GM10847 (cell line): ENCODE measurements around the gene SGCA.

Experiments used
- POLR2A ChIP-seq: IDR thresholded peaks from 2 replicates; pipeline ENCODE4 v1.6.1; 2011; ENCODE audit not compliant: insufficient read length; ENCODE audit errors: extremely low read depth

Gene SGCA

DNA sequence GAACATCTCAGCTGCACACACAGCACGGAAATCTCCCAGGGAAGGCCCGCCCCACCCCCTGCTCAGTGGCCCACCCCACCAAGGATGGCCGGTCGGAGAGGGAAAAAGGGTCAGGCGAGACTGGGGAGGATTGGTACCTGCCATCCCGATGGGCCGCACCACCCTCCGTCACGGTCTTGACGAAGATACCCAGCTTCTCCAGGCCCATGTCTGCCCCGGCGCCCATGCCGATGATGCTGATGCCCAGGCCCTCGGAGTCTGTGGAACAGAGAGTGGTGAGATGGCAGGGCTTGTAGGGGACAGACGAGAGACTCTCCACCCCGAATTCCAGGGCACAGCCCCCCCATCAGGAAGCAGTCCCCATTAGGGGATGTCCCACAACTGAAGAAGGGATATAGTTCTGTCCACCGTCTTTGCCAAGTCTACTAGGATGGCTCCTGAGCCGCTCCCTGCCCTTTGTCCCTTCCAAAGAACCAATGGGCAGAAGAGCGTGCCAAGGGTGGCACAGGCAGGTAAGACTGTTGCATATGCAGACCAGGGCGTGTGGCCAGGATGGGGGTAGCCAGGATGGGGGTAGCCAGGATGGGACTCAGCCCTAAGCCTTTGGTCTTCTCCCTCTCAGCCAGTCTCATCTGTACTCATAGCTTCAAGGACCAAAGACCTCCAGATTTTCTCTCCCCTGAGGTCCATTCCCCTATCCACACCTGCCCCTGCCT, 22.2 kb upstream of the SGCA start:
- TF ChIP-seq POLR2A, result no peak

GRCh38 chr17:50144355-50144754, 21.4 kb upstream of the SGCA start:
- no peak for TF ChIP-seq POLR2A

DNA sequence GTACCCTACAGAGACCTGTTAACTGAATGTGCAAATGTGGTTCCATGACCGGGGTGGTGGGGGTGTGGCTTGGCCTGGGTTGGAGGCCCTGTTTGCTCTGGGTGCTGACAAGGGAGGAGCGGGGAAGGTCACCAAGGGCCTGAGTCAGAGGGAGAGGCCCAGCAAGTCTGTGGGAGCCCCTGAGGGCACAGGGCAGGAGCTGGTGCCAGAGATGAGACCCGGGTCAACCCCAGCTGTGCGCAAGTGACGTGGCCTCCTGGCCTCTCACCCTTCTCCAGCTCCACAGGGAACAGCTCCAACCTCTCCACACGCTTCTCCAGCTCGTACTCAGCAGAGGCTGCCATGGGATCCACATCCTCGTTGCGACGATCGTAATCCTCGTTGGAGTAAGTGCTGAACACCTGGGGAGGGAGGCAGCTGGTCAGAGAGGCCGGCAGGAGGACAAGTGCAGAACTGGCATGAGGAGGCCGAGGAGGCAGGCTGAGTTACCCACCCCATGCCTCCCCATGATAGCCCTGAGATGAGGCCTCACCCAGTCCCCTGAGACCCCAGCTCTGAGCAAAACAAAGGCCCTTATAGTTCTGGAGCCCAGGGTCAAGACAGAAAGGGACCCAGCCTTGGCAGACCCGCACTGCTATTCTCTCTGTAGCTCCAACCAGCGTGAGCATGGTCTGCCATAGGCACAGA, 20.8 kb upstream of the SGCA start:
- TF ChIP-seq POLR2A, result no peak

DNA sequence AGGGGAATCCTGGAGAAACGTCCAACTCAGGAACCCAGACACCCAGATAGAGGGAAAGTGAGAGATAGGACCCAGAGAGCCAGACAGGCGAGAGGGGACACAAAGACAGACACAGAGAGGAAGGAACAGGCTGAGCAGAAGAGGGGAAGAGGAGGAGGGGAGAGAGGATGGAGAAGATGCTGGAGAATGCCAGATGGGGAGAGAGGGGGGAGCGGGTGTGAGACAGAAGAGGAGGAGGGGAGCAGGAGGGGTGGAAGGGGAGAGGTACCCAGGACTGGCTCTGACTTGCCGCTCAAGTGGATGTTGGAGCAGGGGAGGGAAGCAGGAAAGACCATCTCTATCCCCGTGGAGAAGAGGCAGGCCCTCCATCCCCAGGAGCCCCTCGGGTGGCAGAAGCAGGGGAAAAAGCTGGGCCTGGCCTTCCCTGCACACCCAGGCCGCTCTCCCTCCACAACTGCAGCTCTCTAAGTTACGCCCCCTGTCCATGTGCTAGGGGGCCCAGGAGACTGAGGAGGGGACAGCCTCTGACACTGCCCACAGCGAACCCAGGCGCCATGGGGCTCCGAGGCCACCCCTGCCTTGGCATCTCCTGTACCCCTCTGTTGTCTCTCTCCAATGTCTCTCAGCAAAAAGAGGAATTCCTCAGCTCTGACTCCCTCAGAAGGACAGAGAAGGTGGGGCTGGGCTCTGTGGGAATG, 20.1 kb upstream of the SGCA start:
- no peak for TF ChIP-seq POLR2A

DNA sequence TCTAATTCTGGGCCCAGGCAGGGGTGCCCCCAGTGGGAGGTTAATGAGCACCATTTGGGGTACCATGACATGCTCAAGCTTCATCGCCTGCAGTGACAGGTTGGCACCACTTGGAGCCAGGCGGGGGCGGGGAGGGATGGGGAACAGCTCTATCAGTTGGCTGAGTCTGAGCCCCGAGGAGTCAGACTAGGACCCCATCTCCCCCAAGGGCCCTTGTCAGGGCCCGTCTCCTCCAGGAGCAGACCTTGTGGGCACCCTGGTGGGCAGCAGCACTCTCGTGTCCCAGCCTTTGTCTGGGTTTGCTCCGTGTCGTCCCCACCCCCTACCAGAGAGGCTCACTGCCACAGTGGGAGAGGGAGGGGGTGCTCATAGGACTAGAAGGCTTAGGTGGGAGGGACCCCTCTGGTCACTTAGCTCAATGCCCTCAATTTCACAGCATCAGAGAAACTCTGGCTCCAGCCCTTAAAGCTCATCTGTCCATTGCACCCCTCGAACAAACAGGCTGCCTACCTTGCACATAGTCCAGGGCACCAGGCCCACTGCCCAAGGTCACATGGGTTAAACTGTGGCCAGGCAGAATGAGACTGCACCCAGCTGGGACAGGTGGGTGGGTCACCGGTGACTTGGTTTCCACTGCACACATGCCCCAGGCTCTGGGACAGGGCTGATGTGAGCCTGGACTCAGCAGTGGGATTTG, 19.4 kb upstream of the SGCA start:
- TF ChIP-seq POLR2A, result no peak

- peak; percentile 16 for TF ChIP-seq POLR2A
These were observed 18.7 kb upstream of the SGCA start for GRCh38 chr17:50146927-50147665.

DNA sequence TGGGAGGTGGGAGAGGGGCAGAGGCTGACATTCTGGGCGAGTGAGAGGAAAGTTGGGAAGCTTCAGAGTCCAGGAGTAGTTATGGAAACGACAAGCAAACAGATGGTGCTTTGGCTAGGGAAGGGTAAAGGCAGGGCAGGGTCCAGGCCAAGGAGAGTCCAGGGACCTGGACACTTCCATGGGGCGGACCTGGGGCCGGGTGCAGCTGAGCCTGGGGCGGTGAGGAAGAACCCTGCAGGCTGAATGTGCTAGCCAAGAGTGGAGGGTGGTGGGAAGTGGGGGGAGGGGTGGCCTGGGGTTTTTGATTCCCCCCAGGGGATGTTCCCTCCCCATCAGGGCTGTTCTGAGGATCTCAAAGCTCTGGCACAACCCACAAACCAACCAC, 18.0 kb upstream of the SGCA start:
- no peak for TF ChIP-seq POLR2A

GRCh38 chr17:50148226-50149090, 17.3 kb upstream of the SGCA start:
- no peak for TF ChIP-seq POLR2A

GRCh38 chr17:50149091-50149416, 16.8 kb upstream of the SGCA start:
- TF ChIP-seq POLR2A, result no peak

DNA sequence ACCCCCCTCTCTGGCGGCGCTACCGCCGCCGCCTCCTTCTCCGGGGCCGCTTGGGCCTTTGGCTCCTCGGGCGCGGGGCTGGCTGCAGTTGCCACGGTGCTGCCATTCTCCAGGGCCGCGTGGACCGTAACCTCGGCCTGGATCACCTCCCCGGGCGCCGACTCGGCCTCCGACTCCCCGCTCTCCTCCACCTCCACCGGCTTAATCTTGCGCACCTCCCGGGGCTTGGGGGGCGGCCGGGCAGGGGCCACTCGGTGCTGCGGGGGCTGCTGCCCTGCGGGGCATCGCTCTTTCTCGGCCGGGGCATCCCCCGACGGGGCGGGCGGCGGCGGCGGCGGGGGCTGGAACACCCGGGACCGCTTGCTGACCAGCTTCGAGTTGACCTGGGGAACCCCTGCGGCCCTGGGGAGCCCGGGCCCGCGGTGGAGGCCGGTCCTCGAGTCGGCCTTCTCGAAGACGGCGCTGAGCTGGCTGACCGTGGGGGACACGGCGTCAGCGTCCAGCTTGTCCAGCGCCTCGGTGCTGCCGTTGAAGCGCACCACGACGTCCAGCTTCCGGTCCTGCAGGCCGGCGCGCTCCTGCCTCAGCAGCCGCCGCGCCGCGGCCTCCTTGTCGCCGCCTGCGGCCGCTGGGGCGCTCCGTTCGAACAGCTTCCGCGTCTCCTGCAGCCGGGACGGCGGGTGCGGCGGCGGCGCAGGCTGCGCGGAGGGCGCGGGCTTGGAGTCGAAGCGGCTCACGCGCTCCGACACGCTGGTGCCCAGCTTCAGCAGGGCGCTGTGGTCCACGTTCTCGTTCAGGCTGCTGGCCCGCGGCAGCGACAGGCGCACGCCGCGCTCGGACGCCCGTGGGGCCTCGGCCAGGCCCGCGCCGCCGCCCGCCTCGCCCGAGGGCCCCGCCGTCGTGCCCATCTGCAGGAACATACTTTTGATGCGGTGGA, 16.1 kb upstream of the SGCA start:
- TF ChIP-seq POLR2A, result no peak

DNA sequence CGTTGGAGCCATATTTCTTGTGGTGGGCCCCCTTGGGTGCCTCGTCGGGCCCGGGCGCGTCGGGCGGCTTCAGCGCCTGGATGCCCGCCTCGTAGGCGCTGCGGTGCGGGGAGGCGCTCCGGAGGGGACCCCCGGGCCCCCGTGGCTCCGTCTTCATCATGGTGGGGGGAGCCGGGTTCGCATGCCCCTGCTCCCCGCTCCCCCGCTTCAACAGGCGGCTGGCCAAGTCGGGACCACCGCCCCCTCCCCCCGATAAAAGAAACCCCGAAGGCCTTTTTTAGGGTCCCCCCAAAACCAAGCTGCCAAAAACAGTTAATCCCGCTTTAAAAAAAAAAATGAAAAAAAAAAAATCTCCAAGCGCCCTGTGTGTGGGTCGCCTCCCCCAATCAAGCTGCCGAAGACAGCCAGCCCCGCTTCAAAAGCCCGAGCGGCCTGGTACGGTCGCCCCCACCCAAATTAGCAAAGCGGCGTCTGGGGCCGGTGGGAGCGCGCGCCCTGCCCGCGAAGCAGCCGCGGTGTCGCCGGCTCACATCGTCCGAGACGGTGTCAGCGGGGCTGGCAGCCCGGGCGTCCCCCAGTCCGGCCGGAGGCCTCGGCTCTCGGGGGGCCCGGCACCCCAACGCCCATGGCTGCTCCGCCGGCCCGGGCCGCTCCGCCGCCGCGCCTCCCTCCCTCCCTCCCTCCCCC, 15.3 kb upstream of the SGCA start, which contains the start of gene PPP1R9B:
PPP1R9B (minus strand) TSS at position 324 of the 687 bp plus-strand sequence; CDS start at position 160, 164 bp downstream.
- no peak for TF ChIP-seq POLR2A

- peak; percentile 44 for TF ChIP-seq POLR2A
These were observed 14.5 kb upstream of the SGCA start for GRCh38 chr17:50151041-50151936.
